HG02981 (cell line): ENCODE data around the gene ELMO3.

Experiments used
- ATAC-seq: cut with Tn5 transposase; IDR thresholded peaks from one replicate; pipeline ENCODE4 v1.9.1; 2021; ENCODE audit warnings: mild to moderate bottlenecking, moderate library complexity; ENCODE audit not compliant: unreplicated experiment

ELMO3 gene

DNA sequence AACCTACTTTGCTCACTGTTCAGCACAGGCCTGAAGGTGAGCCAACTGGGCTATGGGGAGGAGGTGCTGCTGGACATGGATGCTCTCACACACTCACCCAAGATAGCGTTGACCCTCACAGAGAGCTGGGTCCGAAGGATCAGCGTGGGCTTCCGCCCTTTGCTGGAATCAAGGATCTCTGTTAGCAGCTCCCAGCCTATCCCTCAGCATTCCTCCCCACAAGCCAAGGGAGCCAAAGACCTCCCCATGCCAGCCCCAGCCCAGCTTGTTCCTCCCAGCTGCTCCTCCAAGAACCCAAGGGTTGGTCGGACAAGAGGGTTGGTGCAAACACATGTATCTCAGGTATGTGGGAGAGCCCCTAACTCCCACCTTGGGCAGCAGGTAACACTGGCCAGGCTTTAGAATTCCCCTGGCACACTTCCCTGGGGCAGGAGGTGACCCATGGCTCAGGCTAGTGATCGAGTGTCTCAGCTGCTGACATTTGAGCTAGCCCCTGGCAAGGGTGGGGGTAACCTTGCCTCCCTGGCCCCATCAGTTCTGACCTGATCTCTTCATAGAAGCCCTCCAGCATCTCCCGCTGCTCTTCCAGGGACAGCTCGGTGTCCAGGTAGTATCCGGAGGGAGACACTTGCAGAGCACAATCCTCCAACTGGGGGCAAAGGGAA is 40.0 kb downstream of the ELMO3 start:
- no peak for ATAC-seq

DNA sequence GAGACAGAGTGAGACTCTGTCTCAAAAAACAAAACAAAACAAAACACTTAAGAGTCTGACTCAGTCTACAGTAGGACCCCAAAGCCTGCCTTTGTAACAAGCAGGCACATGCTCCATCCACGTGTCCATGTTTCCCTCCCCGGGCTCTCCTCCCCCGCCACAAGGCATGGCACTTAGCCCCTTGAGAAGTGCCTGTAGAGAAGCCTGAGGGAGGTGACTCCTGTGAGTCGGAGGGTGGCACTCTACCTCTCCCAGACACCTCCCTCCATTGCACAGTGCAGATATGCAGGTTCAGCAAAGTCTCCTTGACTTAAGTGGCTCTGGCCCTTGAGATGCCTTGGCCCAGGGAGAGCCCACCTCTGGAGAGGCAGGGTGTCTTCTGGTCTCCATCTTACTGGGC is 41.6 kb downstream of the ELMO3 start:
- no peak for ATAC-seq

DNA sequence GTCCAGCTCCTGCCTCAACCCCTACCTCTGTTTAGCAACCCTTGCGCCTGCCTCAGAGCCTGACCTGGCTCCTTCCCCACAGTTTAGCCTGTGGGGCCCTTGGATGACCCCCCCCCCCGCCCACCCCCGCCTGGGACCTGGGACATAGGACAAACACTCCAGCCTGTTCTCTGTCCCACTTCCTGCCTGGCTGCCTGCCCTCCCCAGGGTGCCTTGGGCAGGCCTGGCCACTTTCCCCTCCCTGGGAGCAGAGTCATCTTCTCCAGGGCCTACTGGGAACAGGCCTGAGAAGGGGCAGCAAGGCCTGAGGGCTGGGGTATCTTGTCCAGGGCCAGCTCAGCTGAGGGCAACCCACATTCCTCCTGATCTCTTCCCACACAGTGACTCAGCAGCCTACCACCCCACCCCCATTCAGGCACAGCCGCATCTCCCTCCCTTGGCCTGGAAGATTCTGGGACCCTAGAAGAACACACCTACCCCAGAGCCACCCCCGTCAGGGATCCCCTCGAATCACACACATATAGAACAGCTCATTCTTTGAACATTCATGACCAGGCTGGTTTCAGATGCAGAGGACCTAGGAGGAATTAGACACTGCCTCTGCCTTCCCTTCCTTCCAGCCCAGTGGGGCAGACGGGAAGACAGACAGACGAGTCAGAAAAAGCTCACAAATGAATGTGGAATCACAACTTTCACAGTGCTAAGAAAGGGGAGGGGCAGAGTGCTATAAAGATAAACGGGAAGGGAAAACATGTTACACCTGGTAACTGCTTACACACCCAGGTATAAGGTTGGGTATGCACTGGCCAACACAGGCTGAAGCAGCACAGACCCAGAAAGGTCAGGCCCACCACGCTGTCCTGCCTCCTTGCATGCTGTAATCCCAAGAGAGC is 42.3 kb downstream of the ELMO3 start:
- no peak for ATAC-seq

DNA sequence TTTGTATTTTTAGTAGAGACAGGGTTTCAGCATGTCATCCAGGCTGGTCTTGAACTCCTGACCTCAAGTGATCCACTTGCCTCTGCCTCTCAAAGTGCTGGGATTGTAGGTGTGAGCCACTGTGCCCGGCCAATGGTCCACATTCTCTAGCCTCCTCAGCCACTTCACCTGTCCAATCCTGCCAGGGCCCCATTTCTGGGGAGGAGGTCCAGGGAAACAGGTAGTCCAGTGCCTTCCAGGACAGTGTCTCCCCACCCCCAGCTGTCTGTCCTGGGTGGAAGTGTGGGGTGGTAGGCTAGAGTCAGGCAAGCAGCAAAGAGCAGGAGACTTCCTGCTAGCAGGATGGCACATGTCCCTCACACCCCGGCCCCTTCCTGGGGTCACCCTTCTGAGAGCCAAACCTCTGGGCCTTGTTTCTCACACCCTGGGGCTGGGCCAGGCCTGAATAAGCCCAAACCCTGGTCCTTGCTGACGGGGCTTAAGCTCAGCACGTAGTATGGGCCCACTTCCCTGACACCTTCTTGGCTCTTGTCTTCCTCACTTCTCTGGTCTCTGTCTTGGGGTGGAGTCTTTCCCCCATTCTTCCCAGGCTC is 43.3 kb downstream of the ELMO3 start:
- no peak for ATAC-seq

GRCh38 chr16:67243481-67243880 is 44.5 kb downstream of the ELMO3 start:
- ATAC-seq = no peak

DNA sequence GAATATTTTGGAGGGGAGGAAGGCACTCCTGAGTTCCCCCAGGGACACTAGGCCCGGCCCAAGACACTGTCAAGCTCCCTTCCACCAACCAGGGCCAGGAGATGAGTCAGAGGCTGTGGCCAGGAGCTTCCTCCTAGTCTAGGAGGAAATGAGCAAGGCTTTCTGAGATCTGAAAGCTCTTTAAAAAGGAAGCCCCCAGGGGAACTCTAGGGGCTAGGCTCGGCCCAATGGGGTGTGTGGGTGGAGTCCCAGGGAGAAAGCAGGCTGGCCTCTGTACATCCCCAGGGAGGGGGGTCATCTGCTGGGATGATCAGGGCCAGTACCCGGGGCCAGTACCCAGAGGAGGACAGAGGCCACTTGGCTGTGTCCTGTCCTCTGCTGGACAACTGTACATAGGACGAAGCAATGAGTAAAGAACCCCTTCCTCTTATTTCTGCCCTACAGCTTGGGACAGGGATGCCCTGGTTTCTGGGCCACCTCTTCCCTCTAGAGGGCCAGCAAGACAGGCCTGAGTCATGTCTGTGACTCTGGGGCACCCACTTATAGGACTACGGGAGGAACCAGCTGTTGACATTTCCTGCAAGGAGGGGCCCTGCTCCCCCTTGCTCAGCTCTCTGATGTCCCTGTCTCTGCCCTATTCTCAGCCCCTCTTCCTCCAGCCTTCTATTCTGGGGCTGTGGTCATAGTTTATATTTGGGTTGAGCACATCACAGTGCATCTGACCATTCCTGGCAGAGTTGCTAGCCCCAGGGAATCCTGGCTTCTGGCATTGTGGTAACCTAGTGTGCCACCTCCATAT is 45.7 kb downstream of the ELMO3 start:
- peak; percentile 55 for ATAC-seq

DNA sequence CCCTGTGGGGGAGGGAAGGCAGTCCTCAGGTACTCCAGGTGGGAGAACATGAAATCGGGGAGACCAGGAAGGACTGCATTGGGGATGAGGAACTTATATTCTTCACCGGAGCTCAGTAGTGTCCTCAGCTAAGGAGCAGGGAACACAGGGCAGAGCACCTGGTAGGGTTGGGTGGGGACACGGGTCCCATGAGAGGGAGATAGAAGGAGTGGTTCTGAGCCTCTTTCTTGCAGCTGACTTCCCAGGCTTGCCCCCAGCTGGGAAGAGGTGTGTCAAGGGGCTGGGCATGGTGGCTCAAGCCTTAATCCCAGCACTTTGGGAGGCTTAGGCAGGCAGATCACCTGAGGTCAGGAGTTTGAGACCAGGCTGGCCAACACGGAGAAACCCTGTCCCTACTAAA is 46.3 kb downstream of the ELMO3 start:
- no peak for ATAC-seq

DNA sequence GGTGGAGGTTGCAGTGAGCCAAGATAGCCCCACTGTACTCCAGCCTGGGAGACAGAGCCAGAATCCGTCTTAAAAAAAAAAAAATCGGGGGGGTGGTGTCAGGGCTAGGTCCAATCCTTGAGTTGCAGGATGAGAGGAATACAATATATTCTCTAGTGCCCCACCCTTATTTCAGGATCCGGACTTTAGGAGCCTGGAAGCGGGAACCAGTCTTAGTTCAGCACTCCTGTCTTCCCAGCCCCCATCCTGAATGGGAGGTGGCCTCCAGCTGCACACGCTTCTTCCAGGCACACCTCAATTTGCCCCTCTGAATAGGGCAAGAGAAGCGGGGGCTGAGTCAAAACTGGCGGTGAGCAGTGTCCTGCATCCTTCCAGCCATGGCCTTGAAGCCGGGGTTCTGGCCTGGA is 46.7 kb downstream of the ELMO3 start:
- ATAC-seq = no peak

DNA sequence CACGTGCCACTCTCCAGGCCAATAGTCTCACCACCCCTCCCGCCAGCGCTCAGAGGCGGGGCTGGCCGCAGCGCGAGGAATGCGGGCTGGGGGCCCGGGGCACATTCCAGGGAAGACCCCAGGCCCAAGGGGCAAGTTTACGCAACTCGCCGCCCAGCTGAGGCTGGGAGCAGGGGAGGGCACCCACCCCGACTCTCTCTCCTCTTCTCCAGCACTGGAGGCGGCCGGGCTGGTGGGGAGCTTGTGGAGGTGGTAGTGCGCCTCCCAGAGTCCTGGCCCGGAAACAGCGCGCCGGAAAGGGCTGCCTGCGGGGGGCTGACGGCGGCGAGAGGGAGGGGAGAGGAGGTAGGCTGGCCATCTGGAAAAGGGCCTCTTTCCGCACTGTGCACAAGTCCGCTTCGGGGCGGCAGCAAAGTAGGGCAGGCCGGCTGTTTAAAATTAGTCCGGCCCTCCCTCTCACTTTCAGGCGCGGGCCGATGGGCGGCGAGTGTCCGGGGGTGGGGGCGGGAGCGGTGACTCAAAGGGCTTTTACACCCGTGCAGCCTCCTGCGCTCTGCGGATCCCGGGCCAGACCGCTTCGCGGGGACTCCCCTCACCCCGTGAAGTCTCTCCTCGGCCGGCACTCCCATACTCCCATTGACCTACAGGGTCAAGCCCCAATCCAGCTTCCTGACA is 47.3 kb downstream of the ELMO3 start:
- ATAC-seq = peak; percentile 17

DNA sequence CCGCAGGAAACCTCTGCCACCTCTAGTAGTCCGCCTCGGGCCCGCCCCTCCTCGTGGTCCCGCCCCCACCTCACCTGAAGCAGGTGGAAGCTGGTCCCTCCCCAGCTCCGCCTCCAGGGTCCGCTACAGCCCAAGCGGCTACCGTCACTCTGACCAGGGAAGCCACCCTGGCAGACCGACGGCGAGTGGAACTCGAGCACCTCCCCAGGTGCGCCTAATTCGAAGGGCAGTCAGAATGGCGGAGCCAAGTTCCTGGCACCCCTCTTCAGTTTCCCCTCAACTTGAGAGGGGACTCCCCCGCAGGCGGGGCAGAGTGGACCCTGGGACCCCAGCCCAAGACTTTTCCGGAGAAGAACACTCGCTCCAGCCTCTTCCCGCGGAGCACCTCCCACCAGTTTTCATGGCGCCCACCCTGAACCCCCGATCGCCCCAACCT is 47.8 kb downstream of the ELMO3 start:
- peak; percentile 2 for ATAC-seq

DNA sequence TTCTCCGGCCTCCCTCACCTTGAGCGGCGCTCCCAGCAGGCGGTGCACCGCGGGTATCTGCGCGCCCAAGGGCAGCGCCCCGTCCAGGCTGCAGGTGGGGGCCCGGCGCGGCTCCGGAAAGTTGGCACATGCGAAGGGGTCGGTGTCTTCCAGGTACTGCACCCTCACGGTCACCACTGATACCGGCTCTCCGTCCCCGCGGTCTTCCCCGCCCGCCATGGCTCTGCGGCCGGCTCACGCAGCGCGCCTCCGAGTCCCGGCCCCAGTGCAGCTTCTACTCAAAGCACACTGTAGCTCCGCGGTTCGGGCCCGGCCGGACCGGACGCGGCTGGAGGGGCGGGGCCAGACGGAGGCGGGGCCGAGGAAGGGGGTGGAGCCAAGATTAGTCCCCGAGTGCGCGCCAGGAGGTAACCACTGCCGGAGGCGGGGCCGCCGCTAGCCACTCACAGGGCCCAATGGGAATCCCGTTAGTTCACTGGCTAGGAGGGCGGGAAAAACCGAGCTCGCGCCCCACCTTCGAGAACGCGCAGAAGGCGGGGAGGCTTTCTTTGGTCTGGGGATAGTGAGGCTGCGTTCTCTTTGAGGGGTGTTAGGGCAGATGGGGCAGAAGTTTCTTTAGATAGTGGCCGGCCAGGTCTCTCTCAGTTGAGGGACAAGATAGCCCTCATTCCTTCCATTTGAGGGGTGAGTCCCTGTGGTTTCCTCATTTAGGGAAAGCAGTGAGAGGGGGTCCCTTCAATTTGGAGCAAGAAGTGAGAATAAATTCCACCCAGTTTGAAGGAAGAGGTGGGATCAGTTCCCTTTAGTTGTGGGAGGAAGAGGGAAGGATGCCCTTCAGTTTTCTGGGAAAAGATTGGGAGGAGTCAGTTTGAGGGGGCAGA is 48.5 kb downstream of the ELMO3 start, which contains the start of gene FHOD1:
TSS of gene FHOD1 (minus strand) at position 290 of the 881 bp plus-strand sequence. CDS start at position 219, 71 bp downstream.
- peak; percentile 42 for ATAC-seq

DNA sequence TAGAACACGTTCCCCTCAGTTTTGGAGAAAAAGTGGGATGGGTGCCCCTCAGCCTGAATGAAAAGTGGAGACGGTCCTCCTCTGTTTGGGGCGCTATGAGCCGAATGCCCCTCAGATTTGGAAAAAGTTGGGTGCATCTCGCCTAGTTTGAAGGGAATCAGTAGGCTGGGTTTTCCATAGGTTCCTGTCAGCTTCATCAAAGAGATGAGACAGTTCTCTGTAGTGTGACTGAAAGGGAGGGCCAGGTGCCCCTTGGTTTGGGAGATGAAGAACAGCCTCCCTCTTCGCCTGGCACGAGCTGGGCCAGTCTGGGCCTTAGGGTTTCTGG is 49.1 kb downstream of the ELMO3 start:
- no peak for ATAC-seq

GRCh38 chr16:67248401-67249177 is 49.7 kb downstream of the ELMO3 start, which contains the start of gene SLC9A5:
Gene SLC9A5, plus strand, starts transcription at chr16:67248979. Its CDS starts 36 bp downstream, at chr16:67249015.
- ATAC-seq = no peak

DNA sequence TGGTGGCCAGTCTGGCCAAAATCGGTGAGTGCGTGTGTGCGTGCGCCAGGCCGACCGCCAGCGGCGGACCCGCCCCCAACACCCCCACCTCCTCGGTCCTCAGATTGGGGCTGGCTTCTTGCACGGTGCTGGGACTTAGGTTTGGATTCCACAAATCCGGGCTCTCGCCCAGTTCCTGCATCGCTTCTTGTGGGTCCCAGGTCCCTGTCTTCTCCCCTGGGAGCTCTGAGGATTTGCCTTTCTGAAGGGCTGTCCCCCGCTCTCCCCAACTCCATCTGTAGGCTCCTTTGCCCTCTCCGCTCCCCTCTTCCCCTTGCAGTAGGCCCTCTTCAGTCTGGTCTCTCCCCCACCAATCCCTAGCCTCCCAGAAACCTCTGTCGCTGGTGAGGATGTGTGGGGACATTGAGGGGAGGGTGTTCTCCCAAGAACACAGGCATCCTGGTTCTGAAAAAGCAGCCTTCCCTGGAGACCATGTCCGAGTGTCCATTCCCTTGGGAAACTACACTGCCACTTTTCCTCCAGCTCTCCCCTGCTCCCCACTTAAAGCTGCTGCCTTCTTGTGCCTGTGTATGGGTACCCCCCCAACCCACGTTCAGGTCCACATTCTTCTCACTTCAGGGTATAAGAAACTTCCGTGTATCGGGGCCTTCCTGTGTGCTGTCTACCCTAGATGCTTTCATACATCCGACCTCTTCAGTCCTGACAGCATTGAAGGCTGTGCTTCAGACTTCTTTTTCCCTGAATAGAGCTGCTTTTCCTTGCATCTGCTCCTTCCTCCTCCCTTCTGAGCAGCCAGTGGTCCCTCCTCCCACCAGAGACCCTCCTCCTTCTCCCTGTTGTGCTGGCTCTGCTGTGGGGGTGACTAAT is 50.5 kb downstream of the ELMO3 start:
- no peak for ATAC-seq

GRCh38 chr16:67250045-67250327 is 51.1 kb downstream of the ELMO3 start:
- ATAC-seq = no peak

DNA sequence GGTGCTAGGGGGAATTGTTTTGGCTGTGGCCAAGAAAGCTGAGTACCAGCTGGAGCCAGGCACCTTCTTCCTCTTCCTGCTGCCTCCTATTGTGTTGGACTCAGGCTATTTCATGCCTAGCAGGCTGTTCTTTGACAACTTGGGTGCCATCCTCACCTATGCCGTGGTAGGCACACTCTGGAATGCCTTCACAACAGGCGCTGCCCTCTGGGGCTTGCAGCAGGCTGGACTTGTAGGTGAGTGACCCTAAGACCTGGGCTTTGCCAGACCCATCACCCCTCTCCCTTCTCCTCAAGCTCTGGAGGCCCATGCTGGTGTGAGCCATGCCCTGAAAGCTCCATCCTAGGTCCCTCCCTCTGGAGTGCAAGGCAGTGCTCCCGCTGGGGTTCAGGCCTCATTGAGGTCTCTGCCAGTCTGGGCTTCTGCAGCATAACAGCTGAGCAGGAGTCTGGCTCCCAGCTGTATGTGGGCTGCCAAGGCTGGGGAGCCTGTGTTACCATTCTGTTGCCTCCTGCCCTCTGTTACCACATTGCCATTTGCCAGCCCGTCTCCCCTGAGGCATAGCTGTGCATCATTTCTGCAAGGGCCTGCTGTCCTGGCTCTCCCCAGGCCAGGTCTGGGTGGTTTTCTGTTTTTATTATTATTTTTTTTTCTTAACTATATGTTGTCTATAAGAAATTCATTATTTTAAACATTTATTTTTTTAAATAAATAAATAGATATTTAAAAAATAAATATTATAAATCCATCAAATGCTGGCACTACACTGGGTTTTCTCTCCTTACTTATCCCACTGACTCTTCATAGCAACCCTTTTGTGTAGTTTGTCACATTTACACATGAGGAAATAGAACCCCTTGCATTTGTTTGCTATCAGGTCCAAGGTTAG is 53.9 kb downstream of the ELMO3 start:
- ATAC-seq = no peak
